Measurements from ENCODE around the gene ABCD4.

ABCD4 gene

DNA sequence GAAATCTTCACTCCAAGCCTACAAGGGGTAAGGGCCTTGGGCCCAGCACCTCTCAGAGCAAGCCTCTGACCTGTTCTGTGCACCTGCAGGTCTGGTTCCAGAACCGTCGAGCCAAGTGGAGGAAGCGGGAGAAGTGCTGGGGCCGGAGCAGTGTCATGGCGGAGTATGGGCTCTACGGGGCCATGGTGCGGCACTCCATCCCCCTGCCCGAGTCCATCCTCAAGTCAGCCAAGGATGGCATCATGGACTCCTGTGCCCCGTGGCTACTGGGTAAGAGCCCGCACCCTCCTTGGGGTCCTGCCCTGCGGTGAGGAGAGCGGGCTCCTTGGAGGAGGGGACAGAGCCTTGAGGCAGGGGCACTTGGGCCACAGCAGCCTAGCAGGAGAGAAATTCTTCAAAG, 43.2 kb downstream of the ABCD4 start:
- Histone ChIP-seq H3K27ac (ENCODE audit: low read depth, low read length) (no peak overlapping the region), H3K79me2 (ENCODE audit: control insufficient read depth, insufficient read depth, low read length, unreplicated experiment) (no peaks in the 10 kb centered on the region), H2AFZ (ENCODE audit: low read length, unreplicated experiment) (no peak overlapping the region), H3K4me1 (ENCODE audit: control insufficient read depth, insufficient read depth, low read length, unreplicated experiment) (no peaks in the 10 kb centered on the region), H3K4me3 (ENCODE audit: low read depth, low read length) (no peak overlapping the region), H3K36me3 (ENCODE audit: insufficient read depth, low read length) (no peaks in the 10 kb centered on the region), H3K27me3 (ENCODE audit: insufficient read depth, low read length) (peaks cover 19% of the 10 kb centered on the region)

DNA sequence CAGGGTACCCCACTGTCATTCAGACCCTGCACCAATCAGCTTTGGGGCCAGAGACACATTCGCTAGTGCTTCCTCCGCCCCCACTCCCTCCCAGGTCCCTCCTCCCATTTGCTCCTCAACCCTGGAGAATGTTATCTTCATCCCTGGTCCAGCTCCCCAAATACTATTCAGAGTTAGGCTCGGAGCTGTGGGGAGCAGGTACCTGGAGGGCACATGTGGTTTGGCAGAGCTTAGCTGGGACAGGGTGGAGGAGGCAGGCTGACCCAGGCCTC, 44.0 kb downstream of the ABCD4 start:
- no peak overlapping the region for H3K4me3 ChIP-seq (ENCODE audit: low read depth, low read length)
- H2AFZ ChIP-seq (ENCODE audit: low read length, unreplicated experiment), result no peak overlapping the region
- H3K36me3 ChIP-seq (ENCODE audit: insufficient read depth, low read length), result no peaks in the 10 kb centered on the region
- no peak overlapping the region for H3K27ac ChIP-seq (ENCODE audit: low read depth, low read length)
- no peaks in the 10 kb centered on the region for H3K4me1 ChIP-seq (ENCODE audit: control insufficient read depth, insufficient read depth, low read length, unreplicated experiment)
- H3K27me3 ChIP-seq (ENCODE audit: insufficient read depth, low read length), result peaks cover 22% of the 10 kb centered on the region
- H3K79me2 ChIP-seq (ENCODE audit: control insufficient read depth, insufficient read depth, low read length, unreplicated experiment), result no peaks in the 10 kb centered on the region

DNA sequence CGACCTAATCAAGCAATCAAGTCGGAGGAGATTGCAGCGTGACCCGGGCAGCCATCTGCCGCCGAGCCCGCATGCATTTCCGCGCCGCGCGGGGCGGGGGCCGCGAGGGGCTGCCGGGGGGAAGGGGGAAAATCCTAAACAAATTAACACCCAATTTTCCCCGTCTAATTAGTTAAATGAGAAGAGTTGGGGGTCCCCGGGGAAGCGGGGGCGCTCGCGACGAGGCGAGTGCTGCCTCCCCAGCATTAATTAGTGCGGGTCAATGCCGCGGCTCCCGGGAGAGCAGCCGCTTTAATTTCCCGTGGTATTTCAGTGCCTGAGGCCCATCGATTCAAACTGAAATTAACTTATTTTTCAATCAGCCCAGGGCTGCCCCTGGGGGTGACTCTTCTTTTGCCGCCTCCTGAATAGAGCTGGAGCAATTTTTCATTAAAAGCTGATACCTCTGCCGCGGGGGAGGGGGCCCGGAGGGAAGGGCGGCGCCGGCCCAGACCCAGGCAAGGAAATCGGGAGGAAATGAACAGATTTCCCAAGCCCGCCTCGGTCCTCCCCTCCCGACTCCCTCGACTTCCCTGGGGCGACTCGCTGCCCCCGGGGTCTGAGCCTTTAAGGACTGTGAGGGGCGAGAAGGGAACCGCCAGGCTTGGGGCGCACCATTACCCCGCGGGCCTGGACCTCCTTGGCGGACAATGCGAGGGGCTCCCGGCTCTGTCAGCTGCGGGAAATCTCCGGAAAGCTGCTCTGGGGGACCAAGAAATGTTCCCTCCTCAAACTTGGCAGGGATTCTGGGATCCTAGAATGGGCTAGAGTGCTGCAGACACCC, 44.6 kb downstream of the ABCD4 start:
- H3K27ac ChIP-seq (ENCODE audit: low read depth, low read length), result no peak overlapping the region
- peak overlapping the region; percentile 93 for H3K4me3 ChIP-seq (ENCODE audit: low read depth, low read length)
- peak overlapping the region; percentile 90 for H2AFZ ChIP-seq (ENCODE audit: low read length, unreplicated experiment)
- no peaks in the 10 kb centered on the region for H3K79me2 ChIP-seq (ENCODE audit: control insufficient read depth, insufficient read depth, low read length, unreplicated experiment)
- peaks cover 23% of the 10 kb centered on the region for H3K27me3 ChIP-seq (ENCODE audit: insufficient read depth, low read length)
- no peaks in the 10 kb centered on the region for H3K4me1 ChIP-seq (ENCODE audit: control insufficient read depth, insufficient read depth, low read length, unreplicated experiment)
- H3K36me3 ChIP-seq (ENCODE audit: insufficient read depth, low read length), result no peaks in the 10 kb centered on the region

DNA sequence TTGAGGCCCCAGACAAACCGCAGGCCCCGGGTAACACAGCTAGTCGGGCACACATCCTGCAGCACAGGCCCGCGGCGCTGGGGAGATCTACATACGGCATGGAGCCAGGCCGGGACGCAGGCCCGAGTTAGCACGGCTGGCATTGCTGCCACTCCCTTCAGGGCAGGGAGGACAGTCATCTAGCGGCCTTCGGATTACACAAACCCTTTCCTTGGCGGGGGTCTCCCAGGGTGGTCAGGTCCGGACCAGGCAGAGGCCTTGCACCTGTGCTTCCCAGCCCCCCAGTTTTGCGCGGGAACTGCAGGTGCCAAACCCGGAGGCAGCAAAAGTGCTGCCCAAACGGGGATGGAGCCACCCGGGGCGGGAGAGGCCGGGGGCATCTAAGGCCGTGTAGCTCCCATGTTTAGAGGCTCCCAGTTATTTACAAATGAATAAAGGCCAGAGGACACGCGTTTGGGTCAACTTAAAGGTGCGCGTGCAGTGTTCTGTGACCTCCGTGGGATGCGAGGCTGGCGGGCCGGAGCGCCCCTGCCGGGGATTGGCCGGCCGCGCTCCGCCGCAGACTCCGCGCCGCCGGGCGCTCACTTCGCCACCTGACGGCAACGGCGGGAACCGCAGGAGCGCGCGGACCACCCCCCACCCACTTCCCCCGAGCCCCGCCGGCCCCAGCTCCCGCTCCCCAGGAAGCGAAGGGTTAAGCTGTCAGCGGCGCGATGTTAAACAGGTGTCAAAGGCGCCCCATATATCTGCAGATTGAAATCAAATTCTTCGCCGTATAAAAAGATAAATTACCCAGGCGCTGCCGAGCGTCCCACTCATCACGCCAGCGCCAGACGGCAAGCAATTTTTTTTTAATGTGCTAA, 45.4 kb downstream of the ABCD4 start:
- H2AFZ ChIP-seq (ENCODE audit: low read length, unreplicated experiment), result peak overlapping the region; percentile 90
- no peaks in the 10 kb centered on the region for H3K4me1 ChIP-seq (ENCODE audit: control insufficient read depth, insufficient read depth, low read length, unreplicated experiment)
- H3K27me3 ChIP-seq (ENCODE audit: insufficient read depth, low read length), result peaks cover 25% of the 10 kb centered on the region
- no peak overlapping the region for H3K27ac ChIP-seq (ENCODE audit: low read depth, low read length)
- H3K4me3 ChIP-seq (ENCODE audit: low read depth, low read length), result peak overlapping the region; percentile 93
- H3K79me2 ChIP-seq (ENCODE audit: control insufficient read depth, insufficient read depth, low read length, unreplicated experiment), result no peaks in the 10 kb centered on the region
- H3K36me3 ChIP-seq (ENCODE audit: insufficient read depth, low read length), result no peaks in the 10 kb centered on the region

DNA sequence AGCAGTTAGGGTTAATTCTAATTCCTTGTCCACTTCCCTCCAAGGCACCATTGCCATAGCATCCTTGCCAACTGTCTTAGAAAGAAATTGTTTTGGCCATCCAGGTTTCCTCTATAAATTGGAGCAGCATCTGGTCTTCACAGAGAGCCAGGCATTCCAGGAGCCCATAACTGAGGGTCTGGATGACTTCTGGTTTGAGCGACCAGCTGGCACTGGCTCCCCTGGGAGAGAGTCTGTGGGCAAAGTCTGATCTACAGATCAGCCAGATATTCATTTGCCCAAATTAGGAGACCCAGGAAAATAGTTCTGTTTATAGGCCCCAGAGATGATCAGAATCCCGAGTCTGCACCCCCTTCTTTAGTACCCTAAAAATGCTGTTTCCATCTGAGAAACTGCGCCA, 47.5 kb downstream of the ABCD4 start:
- Histone ChIP-seq H2AFZ (ENCODE audit: low read length, unreplicated experiment) (no peak overlapping the region), H3K27ac (ENCODE audit: low read depth, low read length) (no peak overlapping the region), H3K36me3 (ENCODE audit: insufficient read depth, low read length) (no peaks in the 10 kb centered on the region), H3K27me3 (ENCODE audit: insufficient read depth, low read length) (peaks cover 30% of the 10 kb centered on the region), H3K4me3 (ENCODE audit: low read depth, low read length) (no peak overlapping the region), H3K4me1 (ENCODE audit: control insufficient read depth, insufficient read depth, low read length, unreplicated experiment) (no peaks in the 10 kb centered on the region), H3K79me2 (ENCODE audit: control insufficient read depth, insufficient read depth, low read length, unreplicated experiment) (no peaks in the 10 kb centered on the region)

DNA sequence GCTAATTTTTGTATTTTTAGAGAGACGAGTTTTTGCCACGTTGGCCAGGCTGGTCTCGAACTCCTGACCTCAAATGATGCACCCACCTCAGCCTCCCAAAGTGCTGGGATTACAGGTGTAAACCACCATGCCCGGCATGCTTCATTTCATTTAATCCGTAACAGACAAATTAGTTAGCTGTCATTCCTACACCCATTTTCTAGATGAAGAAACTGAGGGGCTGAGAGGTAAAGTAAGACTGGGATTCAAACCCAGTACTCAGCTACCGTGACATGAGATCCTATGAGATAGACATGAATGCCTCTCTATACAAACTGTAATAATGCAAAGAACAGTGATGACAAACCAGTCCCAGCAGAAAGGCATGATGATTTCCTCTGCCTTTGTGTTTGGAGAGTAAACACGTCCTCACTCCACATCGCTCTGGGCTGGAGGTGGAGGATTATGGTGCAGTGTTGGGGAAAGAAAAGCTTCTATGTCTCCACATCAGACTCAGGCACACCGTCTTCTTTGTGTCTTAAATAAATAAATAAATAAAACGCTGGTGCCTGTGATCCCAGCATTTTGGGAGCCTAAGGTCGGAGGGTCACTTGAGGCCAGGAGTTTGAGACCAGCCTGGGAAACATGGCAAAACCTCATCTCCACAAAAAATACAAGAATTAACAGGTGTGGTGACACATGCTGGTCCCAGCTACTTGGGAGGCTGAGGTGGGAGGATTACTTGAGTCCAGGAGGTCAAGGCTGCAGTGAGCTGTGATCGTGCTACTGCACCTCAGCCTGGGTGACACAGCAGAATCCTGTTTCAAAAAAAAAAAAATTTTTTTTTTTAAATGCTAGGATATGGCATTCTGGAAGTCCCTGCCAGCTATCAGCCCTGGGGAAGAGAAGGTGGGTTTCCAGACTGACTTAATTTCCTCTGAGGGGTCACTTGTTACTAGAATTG, 53.0 kb downstream of the ABCD4 start:
- Histone ChIP-seq H3K27ac (ENCODE audit: low read depth, low read length) (no peak overlapping the region), H2AFZ (ENCODE audit: low read length, unreplicated experiment) (no peak overlapping the region), H3K79me2 (ENCODE audit: control insufficient read depth, insufficient read depth, low read length, unreplicated experiment) (no peaks in the 10 kb centered on the region), H3K4me1 (ENCODE audit: control insufficient read depth, insufficient read depth, low read length, unreplicated experiment) (no peaks in the 10 kb centered on the region), H3K4me3 (ENCODE audit: low read depth, low read length) (no peak overlapping the region), H3K27me3 (ENCODE audit: insufficient read depth, low read length) (peaks cover 41% of the 10 kb centered on the region), H3K36me3 (ENCODE audit: insufficient read depth, low read length) (no peaks in the 10 kb centered on the region)

DNA sequence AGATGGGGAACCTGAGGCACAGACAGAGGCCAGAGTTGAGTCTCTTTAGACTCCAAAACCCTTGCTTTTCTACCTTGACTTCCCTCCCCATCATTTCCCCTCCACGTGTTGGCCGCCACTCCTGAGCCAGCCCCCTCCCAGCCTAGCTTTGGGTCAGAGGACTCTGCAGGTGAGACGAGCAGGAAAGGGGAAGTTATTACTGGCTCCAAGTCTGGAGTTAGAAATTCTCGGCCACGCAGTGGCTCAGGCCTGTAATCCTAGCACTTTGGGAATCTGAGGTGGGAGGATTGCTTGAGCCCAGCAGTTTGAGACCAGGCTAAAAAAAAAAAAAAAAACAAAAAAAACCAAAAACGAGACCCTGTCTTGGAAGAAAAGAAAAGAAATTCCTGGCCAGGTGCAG, 54.7 kb downstream of the ABCD4 start:
- H3K4me3 ChIP-seq (ENCODE audit: low read depth, low read length), result no peak overlapping the region
- H3K27ac ChIP-seq (ENCODE audit: low read depth, low read length), result no peak overlapping the region
- no peaks in the 10 kb centered on the region for H3K79me2 ChIP-seq (ENCODE audit: control insufficient read depth, insufficient read depth, low read length, unreplicated experiment)
- H3K4me1 ChIP-seq (ENCODE audit: control insufficient read depth, insufficient read depth, low read length, unreplicated experiment), result no peaks in the 10 kb centered on the region
- H3K36me3 ChIP-seq (ENCODE audit: insufficient read depth, low read length), result no peaks in the 10 kb centered on the region
- H2AFZ ChIP-seq (ENCODE audit: low read length, unreplicated experiment), result no peak overlapping the region
- H3K27me3 ChIP-seq (ENCODE audit: insufficient read depth, low read length), result peaks cover 52% of the 10 kb centered on the region

DNA sequence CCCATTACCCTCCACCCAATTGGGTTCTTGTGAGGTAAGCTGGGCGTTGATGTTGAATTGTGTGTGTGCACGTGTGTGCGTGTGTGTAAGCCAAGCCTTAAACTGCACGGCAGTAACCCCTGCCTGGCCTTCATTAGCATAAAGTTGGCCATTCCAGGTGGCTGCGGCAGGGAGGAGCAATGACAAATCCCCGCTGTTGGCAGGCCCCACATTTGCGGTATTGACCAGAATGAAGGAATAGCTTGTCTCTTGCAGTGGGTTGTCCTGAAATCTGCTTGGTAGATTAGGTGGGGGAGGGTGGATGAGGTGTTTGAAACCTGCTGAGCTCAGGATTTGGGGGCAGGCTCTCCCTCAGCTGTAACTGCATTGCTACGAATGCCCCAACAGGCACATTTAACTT, 56.2 kb downstream of the ABCD4 start:
- no peak overlapping the region for H3K27ac ChIP-seq (ENCODE audit: low read depth, low read length)
- no peaks in the 10 kb centered on the region for H3K79me2 ChIP-seq (ENCODE audit: control insufficient read depth, insufficient read depth, low read length, unreplicated experiment)
- H2AFZ ChIP-seq (ENCODE audit: low read length, unreplicated experiment), result no peak overlapping the region
- peaks cover 61% of the 10 kb centered on the region for H3K27me3 ChIP-seq (ENCODE audit: insufficient read depth, low read length)
- no peaks in the 10 kb centered on the region for H3K36me3 ChIP-seq (ENCODE audit: insufficient read depth, low read length)
- no peak overlapping the region for H3K4me3 ChIP-seq (ENCODE audit: low read depth, low read length)
- H3K4me1 ChIP-seq (ENCODE audit: control insufficient read depth, insufficient read depth, low read length, unreplicated experiment), result no peaks in the 10 kb centered on the region

DNA sequence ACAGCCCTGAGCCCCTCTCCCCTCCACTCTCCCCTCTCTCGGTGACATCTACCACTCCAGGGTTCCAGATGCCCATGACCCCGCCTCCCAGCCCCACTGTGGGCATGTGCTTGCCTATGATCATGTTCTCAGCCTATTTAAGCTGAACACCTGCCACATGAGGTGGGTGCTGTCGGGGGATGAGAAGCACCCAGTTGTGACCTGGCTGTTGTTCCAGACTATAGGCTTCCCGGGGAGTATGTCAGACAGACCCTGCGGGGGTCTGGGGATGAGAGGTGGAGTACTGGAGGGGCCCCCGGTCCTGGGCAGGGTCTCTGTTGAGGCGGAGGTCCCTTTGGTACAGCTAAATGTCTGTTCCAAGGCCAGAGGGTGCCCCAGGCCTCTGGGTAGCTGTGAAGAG, 57.4 kb downstream of the ABCD4 start:
- H2AFZ ChIP-seq (ENCODE audit: low read length, unreplicated experiment), result no peak overlapping the region
- peaks cover 74% of the 10 kb centered on the region for H3K27me3 ChIP-seq (ENCODE audit: insufficient read depth, low read length)
- H3K27ac ChIP-seq (ENCODE audit: low read depth, low read length), result no peak overlapping the region
- no peaks in the 10 kb centered on the region for H3K79me2 ChIP-seq (ENCODE audit: control insufficient read depth, insufficient read depth, low read length, unreplicated experiment)
- no peak overlapping the region for H3K4me3 ChIP-seq (ENCODE audit: low read depth, low read length)
- H3K36me3 ChIP-seq (ENCODE audit: insufficient read depth, low read length), result no peaks in the 10 kb centered on the region
- H3K4me1 ChIP-seq (ENCODE audit: control insufficient read depth, insufficient read depth, low read length, unreplicated experiment), result no peaks in the 10 kb centered on the region

DNA sequence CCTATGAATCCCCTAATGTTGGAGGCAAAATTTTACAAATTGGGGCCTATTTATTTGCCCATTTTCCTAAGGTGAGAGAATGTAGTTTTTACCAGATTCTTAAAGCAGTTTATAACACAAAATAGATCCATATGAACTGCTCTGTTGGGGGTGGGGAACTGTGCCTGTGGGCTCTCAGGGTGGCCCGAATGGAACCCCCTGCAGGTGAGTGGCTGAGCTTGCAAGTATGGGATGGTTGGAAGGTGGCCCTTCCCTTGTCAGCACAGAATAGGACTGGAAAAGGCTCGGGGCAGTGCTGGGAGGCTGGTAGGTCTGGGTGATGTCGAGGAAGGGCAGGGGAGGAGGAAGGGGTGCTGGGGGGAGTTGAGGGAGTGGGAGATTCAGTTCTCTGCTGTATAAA, 58.6 kb downstream of the ABCD4 start:
- H3K36me3 ChIP-seq (ENCODE audit: insufficient read depth, low read length), result no peaks in the 10 kb centered on the region
- H3K27me3 ChIP-seq (ENCODE audit: insufficient read depth, low read length), result peaks cover 85% of the 10 kb centered on the region
- no peaks in the 10 kb centered on the region for H3K4me1 ChIP-seq (ENCODE audit: control insufficient read depth, insufficient read depth, low read length, unreplicated experiment)
- no peak overlapping the region for H3K27ac ChIP-seq (ENCODE audit: low read depth, low read length)
- H2AFZ ChIP-seq (ENCODE audit: low read length, unreplicated experiment), result no peak overlapping the region
- no peaks in the 10 kb centered on the region for H3K79me2 ChIP-seq (ENCODE audit: control insufficient read depth, insufficient read depth, low read length, unreplicated experiment)
- no peak overlapping the region for H3K4me3 ChIP-seq (ENCODE audit: low read depth, low read length)
